GM13977 (cell line): ENCODE results near the gene CTIF.

Source experiments
- DNase-seq: peaks from one replicate; pipeline ENCODE4 v3.0.0; 2012; ENCODE audit warnings: low spot score
- in situ Hi-C: fragments of 300-500 bp; cut with MboI; formaldehyde crosslinking; loops from one replicate; pipeline ENCODE4 v1.12.0; 2022; ENCODE audit warnings: low sequenced_read_pairs, low pct_unique_long_range_greater_than_20kb, mixed read lengths, inconsistent platforms; ENCODE audit not compliant: unreplicated experiment
- TF ChIP-seq, protein P1 (sequence below): IDR thresholded peaks from 2 replicates; pipeline ENCODE4 v1.5.1; 2012; ENCODE audit warnings: mild to moderate bottlenecking, control low read depth; ENCODE audit not compliant: insufficient read depth; ENCODE audit errors: extremely low read depth, missing control alignments

Gene CTIF

DNA sequence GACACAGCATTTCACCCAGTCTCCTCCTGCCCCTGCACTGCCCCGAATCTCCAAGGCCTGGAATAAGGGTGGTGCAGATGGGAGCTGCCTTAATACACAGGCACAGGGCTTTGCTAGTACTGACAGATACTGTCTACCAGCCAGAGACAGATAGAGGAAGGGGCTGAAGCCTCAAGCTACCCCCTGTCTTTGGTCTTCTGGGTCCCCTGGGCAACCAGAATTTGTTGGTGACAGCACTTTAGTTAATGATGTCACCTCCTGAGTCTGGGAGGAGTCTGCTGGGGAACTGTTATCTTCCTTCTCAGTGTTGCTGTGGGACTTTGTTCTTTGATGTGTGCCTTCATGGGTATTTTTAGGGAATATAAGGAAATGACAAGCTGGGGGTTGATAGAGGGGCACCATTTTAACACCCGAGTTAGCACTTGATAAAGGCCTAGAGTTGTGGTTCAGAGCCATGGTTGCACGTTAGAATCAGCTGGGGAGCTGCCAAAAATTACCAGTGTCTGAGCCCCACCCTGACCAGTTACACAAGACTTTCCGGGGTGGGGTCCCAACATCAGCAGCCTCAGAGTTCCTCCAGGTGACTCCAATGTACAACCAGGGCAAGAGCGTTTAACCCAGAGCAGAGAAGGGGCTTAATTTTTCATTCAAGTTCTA lies 275.1 kb downstream of the CTIF start:
- TF ChIP-seq, protein P1, sequence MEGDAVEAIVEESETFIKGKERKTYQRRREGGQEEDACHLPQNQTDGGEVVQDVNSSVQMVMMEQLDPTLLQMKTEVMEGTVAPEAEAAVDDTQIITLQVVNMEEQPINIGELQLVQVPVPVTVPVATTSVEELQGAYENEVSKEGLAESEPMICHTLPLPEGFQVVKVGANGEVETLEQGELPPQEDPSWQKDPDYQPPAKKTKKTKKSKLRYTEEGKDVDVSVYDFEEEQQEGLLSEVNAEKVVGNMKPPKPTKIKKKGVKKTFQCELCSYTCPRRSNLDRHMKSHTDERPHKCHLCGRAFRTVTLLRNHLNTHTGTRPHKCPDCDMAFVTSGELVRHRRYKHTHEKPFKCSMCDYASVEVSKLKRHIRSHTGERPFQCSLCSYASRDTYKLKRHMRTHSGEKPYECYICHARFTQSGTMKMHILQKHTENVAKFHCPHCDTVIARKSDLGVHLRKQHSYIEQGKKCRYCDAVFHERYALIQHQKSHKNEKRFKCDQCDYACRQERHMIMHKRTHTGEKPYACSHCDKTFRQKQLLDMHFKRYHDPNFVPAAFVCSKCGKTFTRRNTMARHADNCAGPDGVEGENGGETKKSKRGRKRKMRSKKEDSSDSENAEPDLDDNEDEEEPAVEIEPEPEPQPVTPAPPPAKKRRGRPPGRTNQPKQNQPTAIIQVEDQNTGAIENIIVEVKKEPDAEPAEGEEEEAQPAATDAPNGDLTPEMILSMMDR, result no peak
- DNase-seq, result no peak
- in situ Hi-C loops, result no loop called here

DNA sequence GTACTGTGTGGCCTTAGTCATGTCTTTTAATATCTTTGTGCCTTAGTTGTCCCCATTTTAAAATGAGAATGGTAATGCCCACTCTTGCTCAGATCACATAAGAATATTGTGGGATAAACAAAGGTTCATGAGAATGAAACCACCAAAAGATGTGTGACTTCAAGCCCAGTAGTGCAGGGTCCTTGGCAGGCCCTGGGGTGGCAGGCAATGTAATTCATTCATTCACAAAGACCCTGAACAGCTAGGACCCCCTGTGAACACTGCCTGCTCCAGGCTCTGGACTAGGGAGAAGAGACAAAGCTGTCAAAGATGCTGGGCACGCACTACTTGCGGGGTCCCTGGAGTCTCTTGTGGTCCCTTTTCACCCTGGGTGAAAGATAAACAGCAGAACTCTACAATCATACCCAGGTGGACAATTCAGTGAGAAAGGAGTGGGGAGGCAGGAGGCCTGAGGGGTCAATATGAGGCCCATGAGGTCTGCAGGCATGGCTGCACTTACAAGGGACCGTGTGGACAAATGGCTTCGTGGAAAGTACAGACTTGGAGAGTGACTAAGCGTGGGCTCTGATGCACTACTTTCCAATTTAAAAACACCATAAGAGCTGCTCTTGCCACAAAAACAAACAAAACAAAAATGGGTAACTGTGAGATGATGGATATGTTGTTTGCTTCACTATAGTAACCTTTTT lies 275.8 kb downstream of the CTIF start:
- TF ChIP-seq, protein P1, result no peak
- DNase-seq, result no peak
- in situ Hi-C loops, result no loop called here

GRCh38 chr18:48815179-48815515 lies 276.3 kb downstream of the CTIF start:
- TF ChIP-seq, protein P1, result no peak
- no peak for DNase-seq
- in situ Hi-C loops, result no loop called here

DNA sequence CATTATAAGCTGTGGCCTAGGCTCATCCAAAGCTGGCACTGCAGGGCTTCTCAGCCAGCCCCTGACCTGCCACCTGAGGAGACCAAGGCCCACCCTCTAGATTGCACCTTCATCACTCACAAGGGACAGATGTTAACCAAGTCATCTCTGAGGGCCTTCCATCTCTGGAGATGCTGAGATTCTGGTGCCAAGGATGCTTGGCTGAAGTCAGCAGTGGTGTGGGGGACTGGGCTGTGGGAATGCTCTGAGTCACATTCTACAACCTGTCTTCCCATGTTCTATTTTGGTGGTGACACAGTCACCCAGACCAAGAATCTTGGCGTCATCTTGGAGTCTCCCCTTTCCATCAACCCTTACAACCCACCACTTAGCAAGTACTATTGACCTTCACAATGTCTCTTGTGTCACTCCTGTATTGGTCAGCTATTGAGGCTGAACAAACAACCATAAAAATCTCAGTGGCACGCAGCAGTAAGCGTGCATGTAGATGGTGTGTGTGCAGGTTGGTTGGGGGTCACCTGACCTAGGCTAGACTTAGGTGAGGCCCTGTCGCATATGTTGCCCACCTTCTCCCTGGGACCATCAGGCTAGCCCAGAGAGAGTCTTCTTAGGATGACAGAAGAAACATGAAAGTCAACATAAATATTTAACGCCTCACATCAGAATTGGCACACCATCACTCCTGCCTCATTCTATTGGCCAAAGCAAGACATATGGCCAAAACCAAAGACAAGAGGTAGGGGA lies 276.9 kb downstream of the CTIF start:
- in situ Hi-C loops, result no loop called here
- TF ChIP-seq, protein P1, result no peak
- no peak for DNase-seq

- DNase-seq, result no peak
- in situ Hi-C loops, result no loop called here
- TF ChIP-seq, protein P1, result no peak
Observed at GRCh38 chr18:48816554-48816953, 277.7 kb downstream of the CTIF start.

DNA sequence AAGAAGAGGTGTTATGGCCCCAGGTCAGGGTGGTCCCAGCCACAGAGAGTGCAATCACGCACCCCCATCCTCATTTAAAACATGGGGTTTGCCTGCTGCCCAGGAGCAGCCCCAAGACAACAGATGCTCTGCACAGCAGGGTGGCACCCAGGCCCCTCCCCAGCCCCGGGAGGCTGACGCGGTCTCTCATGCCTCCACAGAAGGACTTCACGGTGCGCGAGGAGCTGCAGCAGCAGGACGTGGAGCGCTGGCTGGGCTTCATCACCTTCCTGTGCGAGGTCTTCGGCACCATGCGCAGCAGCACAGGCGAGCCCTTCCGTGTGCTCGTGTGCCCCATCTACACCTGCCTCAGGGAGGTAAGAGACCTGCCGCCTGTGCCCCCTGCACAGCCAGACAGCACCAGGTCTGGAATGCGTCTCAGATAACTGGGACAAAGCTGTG lies 278.2 kb downstream of the CTIF start:
- no peak for DNase-seq
- in situ Hi-C loops, result no loop called here
- TF ChIP-seq, protein P1, result no peak
